ENCODE measurements around the gene SLC25A20.
A peak's percentile ranks its signal among the peaks of the same experiment; 100 is the strongest.

The SLC25A20 gene

DNA sequence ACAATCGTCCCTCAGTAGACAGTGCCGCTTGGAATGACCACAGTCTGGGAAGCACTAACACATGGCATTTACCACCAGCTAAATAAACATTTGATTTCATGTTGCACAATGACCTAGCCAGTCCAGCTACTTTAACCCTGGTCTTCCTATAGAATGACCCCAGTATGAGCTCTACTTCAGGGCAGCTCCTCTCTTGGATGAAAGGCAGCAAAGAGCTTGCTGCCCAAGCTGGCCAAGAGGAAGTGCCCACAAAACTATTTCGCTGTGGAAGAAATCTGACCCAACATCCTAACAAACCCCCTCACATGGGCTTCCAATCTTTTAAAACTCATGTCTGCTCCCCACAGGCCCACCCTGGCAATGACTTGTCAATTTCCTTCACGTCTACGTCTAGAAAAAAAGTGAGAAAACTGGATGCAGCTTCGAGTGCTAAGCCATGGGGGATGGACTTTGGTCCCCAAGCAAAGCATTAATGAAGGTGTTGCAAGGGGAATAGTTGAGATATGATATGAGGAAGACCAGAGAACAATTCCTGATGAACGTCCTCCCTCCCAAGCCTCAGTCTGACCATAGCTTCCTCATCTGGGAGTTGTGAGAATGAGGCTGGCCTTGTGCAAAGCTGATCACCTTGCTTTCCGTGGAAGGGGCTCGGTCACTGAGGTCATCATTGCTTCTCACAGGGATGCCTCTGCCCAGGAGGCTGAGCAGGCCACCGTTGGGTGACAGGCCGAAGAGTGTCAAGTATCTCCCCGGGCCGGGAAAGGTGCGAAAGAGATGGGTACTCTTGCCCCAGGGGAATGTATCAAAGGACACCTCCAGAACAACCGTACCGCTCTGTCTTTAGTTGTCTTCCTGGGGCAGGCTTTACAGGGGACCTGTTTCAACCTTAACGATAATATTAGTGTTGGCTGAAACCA lies 964 bp downstream of the SLC25A20 start:
- no peak for DNase-seq (ENCODE audit: low spot score)

DNA sequence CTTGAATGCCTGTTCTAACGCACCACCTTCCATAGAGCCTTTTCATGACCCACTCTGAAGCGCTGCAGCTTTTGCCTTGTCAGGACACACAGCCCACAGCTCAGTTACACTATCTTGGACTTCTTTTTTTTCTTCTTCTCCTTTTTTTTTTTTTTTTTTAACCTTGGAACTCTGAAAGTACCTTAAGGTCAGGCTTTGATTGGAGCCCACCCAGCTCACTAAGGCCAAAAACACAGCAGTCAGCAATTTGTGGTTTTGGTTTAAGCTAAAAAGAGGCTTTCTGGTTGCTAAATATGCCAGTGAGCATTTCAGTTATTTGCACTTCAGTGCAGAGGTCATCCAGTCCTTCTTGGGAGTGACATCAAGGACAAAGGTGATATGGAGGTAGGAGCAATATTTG lies 1.7 kb downstream of the SLC25A20 start:
- no peak for DNase-seq (ENCODE audit: low spot score)

DNA sequence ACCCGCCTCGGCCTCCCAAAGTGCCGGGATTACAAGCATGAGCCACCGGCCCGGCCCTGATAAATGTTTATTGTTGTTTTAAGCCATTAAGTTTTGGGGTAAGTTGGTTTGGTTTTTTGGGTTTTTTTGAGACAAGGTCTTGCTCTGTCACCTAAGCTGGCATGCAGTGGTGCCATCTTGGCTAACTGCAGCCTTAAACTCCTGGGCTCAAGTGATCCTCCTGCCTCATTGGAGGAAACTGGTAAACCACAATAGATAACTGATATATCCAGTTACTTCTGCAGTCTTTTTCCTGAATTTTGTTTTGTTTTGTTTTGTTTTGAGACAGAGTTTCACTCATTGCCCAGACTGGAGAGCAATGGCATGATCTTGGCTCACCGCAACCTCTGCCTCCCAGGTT lies 4.2 kb downstream of the SLC25A20 start:
- no peak for DNase-seq (ENCODE audit: low spot score)

DNA sequence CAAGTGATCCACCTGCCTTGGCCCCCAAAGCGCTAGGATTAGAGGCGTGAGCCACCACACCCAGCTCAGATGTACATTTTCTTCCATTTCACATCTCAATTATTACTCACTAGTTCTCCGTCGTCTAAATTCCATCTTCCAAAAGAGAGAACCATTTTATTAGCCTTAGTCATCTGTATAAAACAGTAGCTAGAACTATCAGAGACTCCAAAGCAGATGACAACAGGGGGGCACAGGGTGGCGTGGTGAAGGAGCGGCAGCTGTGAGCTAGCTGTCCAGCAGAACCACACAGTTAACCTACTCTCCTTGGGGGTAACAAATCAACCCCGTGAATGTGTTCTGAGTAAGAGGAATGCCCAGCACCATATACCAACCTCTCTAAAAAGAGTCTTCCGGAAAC lies 7.1 kb downstream of the SLC25A20 start:
- DNase-seq (ENCODE audit: low spot score), result no peak

DNA sequence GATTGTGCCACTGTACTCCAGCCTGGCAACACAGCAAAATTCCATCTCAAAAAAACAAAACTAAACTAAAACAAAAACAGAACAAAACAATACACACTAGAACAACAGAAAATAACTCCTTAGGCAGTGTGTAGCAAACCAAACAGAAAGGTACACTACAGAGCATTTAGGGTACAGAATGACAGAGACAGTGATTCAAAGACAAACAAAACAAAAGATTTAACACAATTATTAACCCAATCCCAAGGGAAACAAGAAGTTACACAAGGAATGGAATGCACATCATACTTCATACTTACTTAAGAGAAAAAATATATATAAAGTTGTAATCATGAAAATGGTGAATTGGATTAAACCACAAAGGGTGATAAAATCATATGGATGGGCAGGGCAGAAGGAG lies 12.9 kb downstream of the SLC25A20 start:
- DNase-seq (ENCODE audit: low spot score), result peak; percentile 14

DNA sequence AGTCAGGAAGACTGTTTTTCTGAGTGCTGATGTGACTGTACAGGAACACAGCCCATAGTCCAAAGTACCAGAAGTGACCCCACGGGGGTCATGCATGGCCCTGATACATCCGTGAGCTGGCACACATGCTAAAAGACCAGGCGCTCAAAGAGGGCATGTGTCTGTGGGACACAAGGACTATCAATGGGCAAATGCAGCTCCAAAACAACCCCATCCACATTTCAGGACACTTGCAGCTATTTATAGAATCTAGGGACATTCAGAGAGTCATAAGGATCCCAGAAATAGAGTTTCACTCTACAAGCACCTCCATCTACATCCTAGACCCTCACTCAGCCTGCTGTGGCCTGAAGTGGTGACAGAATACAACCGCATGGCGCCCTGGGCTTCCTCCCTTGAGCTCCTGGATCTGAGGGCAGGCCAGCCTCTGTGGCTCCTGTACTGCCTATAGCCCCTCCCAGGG lies 17.0 kb downstream of the SLC25A20 start:
- no peak for DNase-seq (ENCODE audit: low spot score)

DNA sequence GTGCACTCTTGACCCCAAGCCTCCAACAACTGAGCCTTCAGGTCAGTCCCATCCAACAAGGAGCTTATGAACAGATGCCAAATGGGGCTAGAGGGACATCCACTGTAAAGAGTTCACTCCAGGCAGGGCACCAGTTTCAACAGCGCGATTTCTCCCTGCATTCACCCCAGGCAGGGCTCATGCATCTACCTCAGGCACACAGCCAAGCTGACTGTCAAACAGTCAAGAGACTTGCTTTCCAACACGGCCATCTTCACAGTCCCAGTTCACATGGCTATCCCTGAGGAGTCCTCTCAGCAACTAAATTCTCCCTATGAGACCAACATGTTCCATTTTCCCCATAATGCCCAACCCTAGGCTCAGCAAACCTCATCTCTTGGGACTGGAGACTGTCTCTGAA lies 17.7 kb downstream of the SLC25A20 start:
- no peak for DNase-seq (ENCODE audit: low spot score)

DNA sequence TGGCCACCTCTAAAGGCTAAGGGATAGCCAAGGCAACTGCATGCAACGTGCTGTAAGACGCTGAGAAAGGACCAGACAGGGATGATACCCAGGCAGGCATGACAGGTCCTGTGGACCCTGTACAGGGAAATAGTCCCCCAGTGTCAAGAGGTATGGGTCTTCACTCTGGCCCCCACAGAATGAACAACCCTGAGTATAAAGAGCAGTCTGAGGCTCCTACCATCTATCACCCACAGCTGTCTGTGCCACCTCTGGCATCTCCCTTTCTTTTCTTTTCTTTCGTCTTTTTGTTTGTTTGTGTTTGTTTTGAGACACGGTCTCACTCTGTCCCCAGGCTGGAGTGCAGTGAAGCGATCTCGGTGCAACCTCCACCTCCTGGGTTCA lies 18.7 kb downstream of the SLC25A20 start:
- DNase-seq (ENCODE audit: low spot score), result no peak

DNA sequence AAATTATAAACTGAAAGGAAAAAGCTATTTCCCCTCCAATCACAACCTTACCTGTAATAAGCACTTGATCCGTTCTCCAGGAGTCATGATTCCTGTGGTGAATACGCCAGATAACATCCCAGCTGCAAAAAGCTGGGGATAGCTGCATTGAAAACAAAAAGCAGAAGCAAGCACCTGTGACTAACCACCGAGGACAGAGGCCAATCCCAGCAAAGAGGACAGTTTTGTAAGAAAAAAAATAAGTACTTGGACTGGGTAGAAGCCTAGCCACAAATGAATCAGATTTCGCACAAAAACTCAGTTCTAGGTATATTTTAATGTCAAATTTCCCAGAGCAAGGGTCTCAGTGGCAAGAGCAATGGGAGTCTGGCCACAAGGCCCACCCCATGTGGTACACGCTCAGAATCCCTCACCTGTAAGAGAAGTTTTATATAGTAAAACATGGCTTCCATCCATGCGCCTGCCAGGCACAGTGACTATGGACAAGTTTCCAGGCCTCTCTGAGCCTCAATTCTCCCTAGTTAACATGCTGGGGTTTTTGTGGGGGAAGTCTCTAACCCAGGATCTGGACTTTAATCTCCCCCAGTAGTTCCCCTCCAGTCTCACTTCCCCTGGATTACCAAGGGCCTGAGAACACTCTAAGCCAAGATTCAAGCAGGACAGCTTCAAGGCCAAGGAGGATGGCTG lies 19.2 kb downstream of the SLC25A20 start:
- no peak for DNase-seq (ENCODE audit: low spot score)

DNA sequence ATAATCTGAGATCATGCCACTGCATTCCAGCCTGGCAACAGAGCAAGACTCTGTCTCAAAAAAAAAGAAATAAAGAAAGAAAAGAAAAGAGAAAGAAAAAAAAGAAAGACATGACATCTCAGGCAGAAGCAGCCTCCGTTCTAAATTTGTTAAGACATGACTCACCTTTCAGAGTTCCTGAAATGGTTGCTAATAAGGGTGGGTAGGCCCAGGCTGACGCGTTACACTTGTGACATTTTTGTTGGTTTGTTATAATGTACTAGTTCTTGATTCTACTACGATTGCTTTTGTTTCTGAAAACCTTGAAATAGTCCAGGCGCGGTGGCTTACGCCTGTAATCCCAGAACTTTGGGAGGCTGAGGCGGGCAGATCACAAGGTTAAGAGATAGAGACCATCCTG lies 21.0 kb downstream of the SLC25A20 start:
- DNase-seq (ENCODE audit: low spot score), result no peak

DNA sequence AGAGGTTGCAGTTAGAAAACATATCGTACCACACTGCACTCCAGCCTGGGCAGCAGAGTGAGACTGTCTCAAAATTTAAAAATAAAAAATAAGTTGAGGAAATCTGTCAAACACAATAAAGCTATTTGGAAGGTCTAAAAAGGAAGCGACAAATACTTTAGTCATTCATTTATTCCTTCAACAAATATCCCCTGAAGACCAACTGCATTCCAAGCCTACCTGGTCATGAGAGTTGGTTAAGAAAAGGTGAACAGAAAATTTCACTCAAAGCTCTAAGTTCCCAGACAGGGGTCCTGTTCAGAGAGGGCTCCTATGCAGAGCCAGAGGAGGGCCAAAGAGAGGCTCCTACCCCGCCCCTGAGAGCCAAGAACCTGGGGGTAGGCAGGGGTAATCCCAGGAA lies 35.6 kb downstream of the SLC25A20 start:
- no peak for DNase-seq (ENCODE audit: low spot score)

DNA sequence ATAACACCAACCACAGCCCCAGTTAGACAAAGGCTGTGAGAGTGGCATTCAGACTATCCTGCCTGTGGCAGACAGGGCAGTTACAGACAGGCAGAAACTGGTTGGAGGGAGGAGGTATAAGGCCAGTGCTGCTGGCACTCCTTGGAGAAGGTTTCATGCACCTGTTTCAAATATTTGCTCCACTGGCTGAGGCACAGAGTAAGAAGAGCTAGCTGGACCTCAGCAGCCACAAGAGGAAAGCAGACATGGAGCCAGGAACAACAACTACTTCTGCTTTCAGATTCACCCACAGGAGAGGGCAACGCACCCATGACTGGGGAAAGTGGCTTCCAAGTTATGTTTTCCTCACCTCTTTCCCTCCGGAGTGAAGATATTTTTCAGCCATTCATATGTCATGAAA lies 39.5 kb downstream of the SLC25A20 start:
- DNase-seq (ENCODE audit: low spot score), result no peak

DNA sequence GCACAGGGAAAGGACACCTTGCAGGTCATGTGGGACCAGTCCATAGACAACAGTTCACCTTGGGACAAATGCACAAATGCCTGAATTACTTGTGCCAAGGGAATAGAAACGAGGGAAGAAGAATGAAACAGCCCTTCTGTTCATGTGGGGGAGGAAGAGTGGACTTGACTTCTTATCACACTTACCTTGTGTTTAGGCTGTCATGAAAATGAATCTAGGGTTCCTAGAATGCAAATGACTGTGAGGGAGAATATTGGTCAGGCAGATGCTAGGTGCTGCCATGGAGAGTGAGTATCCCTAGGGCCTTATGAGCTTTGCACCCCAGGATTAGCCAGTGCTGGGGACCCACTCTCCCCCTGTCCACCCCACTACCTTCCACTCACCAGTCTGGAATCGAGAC lies 40.0 kb downstream of the SLC25A20 start:
- DNase-seq (ENCODE audit: low spot score), result no peak

DNA sequence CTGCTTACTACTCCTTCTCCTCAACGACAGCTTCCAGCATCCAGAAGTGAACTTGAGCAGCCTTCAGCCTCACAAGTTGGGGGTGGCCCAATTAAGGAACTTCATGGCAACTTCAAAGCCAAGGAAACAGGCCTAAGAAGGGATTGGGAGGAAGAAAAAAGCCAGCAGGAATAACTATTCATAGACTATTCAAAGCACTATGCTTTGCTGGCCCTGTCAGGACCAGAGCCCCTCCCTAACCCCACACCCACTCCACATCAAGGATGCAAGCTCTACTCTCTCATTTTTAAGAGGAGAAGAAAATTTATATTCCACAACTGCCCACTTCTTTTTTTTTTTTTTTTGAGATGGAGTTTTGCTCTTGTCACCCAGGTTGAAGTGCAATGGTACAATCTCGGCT lies 41.0 kb downstream of the SLC25A20 start:
- no peak for DNase-seq (ENCODE audit: low spot score)

DNA sequence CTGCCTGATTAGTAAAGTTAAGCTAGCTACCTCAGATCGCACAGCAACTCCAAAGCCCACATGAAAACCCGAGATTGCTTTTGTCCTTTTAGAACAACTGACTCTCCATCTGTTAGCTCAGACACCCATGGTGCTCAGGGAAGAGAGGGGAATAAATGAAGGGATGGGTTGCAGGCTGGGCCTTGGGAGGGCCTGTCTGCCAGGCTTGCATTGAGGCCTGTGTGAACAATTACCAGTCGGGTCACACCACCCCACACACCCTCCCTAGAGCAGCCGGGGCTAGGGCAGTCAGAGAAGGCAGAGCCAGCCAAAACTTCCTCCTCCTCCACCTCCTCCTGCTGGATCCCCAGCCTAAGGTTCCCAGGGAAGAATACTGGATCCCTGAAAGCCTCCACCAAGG lies 42.2 kb downstream of the SLC25A20 start:
- no peak for DNase-seq (ENCODE audit: low spot score)

DNA sequence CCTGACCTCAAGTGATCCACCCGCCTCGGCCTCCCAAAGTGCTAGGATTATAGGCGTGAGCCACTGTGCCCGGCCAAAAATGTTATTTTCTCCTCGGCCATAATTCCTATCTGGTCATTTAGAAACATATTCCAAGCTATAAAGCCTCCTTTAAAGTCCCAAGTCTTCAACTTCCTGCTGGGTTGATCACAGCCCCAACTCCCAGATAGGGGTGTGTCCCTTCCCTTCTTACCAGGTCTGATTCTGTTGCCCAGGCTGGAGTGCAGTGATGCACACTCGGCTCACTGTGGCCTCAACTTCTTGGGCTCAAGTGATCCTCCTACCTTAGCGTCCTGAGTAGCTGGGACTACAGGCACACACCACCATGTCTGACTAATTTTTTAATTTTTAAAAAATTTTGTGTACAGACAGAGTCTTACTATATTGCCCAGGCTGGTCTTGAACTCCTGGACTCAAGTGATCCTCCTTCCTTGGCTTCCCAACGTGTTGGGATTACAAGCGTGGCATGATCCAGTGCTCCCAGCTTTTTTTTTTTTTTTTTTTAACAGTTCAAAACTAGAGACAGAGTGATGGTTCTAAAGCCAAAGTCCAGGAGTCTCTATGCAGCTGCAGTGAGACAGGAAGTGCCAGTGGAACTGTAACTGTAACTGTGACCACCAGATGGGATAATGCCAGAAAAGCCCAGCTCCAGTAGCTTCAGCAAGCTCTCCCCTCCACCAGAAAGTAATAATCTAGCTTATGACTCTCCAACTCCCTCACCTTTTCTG lies 42.8 kb downstream of the SLC25A20 start:
- DNase-seq (ENCODE audit: low spot score), result no peak

DNA sequence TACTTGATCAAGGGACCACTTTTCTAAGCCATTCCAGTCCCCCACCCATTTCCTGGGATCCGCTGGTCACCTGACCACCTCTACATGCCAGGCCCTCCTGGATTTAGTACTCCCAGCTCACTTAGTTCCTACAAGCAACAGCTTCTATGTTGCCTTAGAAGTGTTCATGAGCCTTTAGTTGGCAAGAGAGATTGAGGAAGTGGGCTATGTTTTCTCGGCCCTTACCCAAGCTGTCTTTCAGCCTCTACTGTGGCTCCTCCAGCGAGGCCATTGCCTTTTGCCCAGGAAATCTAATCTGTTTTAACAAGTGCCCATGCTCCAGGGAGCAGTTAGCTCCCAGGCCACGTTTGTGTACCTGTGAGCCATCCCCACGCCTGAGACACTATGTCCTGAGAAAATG lies 46.5 kb downstream of the SLC25A20 start:
- no peak for DNase-seq (ENCODE audit: low spot score)

DNA sequence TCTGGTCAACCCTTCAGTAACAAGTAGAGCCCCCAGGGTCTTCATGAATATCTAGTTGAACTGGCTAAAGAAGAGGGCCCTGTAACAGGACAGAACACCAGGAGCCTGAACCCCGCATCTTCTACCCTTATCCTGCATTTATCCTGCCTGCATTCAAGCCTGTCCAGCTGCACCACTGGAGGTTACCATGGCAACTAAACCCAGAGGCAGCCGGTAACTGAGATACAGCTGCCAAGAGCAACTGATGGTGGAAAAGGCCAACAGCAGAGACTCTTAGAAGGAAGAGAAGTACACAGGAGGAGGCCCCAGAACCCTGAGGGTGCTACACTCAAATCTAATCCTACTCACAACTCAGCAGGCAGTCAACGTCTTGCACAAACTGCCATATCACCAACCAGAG lies 47.3 kb downstream of the SLC25A20 start:
- DNase-seq (ENCODE audit: low spot score), result no peak

DNA sequence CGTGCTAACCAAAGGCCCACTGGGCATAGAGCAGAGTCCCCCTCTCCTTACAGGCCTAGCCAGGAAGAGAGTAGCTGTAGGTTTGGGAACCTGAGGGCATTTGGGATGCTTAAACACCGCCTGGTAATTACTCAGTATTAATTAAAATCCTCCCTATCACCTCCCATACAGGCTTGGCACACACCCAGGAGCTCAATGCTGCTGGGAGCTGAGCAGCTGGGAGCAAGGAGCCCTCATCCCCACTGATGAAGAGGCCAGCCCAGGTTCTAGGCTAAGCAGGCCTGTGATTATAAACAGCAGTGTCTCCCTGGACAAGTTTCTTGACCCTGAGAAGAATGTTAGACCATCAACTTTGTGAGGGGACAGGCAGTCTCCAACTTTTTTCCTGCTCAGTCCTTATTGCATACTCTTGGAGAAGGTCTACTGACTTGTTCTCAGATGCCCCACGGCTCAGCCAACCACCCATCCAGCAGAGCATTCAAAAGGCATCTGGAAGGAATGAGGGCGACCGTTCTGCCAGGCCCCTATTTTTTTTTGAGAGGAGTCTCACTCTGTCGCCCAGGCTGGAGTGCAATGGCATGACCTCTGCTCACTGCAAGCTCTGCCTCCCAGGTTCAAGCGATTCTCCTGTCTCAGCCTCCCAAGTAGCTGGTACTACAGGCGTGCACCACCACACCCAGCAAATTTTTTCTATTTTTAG lies 49.7 kb downstream of the SLC25A20 start:
- no peak for DNase-seq (ENCODE audit: low spot score)

DNA sequence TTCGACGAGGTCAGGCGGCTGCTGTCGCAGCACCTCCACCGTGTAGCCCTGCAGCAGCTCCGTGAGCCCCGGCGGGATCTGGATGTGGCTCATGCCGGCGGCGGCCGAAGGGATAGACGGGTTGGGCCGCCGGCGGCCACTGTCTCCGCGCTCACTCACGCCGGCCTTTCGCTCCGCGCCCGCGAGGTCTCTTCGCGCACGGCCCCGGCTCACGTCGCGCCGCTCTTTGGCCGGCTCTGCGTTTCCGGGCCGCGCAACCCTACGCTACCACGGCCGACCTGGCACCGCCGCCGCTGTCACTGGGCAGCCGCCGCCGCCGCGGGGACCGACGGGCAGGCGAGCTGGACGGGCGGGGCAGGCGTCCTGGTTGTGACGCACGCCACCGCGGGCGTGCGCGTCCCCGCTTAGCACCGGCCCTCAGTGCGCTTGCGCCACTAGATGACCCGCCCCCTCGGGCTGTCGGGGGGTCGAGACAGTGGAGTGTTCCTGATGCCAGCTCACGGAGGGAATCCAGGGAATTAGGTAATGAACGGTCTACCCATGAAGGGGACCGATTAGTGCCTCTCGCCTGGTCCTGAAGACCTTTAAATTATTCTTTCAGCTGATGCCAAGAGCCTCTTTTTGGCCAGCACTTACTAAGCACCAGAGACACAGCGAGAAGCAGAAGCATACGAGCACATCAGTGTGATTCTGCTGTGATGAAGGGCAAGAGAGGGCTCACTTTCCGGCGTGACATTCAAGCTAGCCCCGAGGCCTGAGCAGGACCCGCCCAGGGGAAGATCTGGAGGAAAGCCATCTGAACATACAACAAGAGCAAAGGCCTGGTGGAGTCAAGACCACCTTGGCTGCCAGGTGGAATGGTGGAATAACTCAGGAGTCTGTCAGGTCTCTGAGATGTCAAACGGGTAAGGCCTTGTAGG lies 50.9 kb downstream of the SLC25A20 start, which contains the start of gene PRKAR2A:
PRKAR2A (minus strand) TSS at position 371 of the 920 bp plus-strand sequence; CDS start at position 93, 278 bp downstream.
- peak; percentile 98 for DNase-seq (ENCODE audit: low spot score)

DNA sequence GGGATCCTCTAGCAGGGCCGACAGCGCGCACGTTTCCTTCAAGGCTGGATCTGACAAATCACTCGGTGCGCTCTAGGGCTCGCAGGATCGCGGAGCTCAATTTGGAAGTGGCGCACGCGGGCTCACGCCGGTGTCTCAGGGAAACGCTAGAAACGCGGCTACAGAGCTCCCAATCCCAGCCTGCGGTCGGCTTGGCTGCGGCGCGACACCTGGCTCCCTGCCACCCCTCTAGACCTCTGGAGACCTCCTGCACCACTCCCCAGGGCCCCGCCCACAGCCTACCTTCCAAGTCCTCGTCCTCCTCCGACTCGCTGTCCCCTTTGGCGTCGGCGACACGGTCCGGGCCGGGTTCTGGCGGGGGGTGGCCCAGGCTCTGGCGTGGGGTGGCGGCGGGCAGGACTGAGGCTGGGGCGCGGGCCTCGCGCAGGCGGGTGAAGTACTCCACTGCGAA lies 51.6 kb downstream of the SLC25A20 start:
- peak; percentile 74 for DNase-seq (ENCODE audit: low spot score)

Measured in hepatic stellate cell (primary cell).